Activated CD4-positive, alpha-beta T cell treated with anti-CD3 and anti-CD28 coated beads, Interleukin-2, amount 50 U/mL, for 1 hour (primary cell): ENCODE measurements around the gene SLC2A9.
"Not testable (repeated sequence)": the region's sequence is repeated elsewhere in the genome, so short reads cannot be mapped to it uniquely, and the experiment has no call there.

Experiments
- DNase-seq: peaks from one replicate; pipeline ENCODE4 v3.0.0-alpha.2; 2020

Gene SLC2A9

DNA sequence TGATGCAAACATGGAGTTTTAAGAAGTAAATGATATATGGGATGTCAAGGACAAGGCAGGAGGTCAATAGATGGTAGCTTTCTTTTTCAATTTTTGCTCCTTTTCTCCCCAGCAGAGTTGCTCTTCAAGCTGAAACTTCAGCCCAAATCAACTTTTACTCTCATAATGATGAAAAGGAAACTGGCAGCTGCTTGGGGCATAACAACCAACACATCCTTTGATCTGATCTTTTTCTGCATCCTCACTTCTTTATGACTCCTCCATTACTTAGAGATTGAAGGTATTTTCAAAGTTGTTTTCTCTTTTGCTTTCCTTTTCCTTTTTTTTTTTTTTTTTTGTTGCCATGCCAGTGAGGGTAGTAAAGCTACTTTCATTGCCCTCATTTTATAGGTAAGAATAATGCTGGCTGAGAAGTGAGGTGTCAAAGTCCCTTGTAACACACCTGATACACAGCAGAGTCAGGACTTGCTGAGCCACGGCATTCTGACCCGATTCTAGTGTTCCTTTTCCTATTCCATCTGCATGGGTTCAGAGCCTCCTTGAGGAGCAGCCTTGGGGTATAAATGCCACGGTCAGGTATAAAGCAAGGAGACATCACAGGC is 26.9 kb downstream of the SLC2A9 start:
- no peak for DNase-seq

DNA sequence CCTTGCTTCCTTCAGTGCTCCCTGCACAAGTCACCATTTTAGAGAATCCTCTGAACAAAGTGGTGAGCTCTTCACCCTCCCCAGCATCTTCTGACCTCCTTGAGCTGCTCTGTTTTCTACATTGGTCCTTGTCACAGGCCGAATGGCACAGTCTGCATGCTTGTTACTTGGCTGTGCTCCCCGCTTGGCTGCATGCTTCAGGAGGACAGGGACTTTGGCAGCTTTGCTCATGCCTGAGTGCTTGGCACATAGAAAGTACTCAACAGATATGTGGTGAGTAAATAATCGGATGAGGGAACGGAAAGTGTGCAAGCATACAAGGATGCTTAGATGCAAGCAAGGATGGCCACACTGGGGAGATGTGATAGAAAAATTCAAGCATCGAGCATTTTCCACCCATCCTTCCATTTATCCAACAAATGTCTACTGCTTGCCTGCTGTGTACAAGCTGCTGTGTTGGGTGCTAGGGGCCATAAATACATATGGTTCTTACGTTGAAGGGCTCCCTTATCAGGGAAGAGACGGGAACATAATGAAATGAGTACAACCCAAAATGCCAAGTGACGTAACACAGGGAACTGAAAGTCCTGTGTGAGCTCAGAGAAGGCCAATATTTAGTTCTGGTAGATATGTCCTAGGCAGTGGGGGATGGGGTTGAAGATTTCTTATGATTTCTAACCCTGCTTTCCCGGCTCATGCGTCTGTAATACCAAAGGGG is 31.2 kb downstream of the SLC2A9 start:
- no peak for DNase-seq

DNA sequence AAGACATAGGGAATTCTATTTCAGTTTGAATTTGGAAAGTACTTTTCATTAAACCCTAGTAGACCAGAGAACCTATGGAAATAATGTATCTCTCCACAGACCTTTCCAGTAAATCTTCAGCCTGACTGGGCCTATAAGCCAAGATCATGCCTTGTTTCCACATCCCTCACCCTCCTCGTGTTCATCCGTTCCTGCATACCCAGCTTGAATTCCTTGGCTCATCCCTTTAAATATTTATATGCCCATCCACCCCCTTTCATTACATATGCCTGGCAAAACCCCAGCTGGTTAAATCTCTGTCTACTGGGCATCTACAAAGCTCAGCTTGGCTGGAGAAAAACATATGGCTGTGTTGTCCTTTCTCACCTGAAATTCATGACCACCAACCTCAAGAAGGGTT is 32.4 kb downstream of the SLC2A9 start:
- no peak for DNase-seq

DNA sequence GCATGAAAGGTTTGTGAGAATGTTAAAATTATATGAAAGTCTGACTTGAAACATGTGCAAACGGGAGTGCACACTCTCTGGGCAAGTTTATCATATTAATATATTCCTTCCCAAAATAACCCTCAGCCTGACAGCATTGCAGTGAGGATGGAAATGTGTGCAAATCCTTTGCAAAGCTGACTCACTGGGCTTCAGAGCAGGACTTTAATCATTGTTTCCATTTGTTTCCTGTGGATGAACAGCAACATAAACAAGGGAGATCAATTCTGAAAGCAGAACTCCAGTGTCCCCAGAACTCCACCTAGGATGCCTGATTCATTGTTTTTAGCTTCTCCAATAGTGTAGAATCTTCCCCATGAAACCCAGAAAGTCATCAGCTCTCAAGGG is 32.9 kb downstream of the SLC2A9 start:
- DNase-seq: no peak

DNA sequence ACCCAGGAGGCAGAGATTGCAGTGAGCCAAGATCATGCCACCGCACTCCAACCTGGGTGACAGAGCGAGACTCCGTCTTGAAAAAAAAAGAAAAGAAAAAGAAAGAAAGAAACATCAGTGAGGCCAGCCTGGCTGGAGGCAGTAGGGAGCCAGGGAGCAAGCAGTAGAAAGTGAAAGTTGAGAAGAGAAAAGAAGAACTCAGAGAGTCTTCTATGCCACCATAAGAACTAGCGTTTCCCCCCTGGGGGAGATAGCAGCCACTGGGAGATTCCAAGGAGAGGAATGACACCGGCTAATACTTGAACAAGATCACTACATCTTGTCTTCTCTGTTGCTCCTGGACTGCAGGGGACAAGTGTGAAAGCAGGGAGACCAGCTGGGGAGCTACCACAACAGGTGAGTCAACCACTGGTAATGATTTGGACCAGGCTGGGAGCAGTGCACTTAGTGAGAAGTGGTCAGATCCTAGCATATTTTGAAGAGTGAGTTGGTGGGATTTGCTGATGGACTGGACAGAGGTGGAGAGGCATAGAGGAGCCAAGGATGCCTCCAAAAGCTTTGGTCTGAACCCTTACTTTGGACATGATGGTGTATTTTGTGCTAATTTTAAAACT is 33.4 kb downstream of the SLC2A9 start:
- no peak for DNase-seq

DNA sequence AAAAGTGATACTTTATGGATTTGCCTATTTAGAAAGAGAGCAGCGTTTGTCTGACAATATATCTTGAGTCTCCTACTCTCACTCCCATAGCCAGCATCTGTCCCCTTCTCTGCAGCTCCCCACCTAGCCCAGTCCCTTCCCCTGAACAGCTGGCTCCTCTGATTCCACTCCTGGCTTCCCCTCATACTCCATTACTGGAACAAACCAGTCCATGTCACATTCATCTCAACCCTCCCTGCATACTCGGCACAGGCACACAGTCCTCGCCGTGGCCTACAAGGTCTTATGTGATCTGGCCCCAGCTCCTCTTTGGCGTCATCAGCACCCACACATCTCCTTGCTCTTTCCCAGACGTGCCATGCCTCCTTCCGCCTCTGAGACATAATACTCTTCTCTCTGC is 36.7 kb downstream of the SLC2A9 start:
- DNase-seq: no peak

DNA sequence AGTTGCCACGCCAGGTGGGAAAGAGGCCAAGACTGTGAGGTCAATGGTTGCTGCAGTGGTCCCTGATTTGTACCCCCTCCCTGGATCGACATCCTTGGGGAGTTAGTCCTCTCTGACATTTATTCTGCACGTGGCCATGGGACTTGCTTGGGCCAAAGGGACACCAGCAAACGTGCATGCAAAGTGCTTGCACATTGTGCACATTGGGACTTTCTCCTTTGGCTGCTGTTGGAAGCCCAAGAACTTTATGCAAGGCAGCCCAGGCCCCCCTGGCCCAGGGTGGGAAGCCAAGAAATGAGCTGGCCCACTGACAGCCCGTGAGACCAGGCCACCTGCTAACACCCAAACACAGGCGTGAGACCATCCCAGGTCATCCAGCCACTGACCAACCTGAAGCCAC is 38.1 kb downstream of the SLC2A9 start:
- no peak for DNase-seq

DNA sequence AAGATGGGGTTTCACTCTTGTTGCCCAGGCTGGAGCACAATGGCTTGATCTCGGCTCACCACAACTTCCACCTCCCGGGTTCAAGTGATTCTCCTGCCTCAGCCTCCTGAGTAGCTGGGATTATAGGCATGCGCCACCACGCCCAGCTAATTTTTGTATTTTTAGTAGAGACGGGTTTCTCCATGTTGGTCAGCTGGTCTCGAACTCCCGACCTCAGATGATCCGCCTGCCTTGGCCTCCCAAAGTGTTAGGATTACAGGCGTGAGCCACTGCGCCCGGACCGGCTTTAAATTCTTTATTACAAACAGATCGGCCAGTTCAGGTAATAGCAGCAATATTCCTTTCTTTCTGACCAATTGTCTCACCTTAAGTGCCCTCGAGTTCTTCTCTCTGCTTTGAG is 39.4 kb downstream of the SLC2A9 start:
- DNase-seq: not testable (repeated sequence)

DNA sequence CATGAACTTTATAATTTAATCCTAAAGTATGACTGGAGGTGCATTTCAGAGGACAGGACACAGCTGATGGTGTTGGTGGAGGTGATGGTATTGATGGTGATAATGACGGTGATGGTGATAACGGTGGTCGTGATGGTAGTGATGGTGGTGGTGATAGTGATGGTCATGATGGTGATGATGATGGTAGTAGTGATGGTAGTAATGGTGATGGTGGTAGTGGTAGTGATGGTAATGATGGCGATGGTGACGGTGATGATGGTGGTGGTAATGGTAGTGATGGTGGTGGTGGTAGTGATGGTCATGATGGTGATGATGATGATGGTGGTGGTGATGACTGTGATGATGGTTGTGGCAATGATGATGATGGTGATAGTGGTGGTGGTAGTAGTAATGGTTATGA is 40.4 kb downstream of the SLC2A9 start:
- no peak for DNase-seq

DNA sequence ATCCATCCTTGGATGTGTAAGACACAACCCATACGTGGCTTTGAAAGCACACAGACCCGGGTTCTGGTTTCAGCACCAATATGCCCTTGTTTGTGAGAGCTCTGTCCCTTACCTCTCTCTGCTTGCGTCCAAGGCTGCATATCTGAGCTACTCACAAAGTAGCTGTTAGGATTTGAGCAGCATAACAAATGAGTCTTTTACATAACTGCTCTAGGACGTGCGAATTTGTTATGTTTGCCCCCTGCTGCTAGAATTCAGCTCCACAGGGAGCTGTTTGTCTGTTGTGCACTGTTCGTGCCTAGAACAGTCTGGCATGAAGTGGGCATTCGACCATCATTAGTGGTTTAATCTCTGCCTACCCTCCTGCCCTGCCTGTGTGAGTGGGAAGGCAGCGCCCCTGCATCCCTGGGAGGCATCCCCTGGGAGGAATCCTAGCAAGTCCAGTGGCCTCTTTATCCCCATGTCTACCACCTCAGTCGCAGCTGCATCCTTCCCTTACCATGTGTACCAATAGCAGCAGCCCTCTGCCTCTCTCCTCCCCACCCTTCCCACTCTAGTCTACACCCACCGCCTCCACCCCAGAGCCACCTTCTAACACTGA is 42.1 kb downstream of the SLC2A9 start:
- DNase-seq: no peak

DNA sequence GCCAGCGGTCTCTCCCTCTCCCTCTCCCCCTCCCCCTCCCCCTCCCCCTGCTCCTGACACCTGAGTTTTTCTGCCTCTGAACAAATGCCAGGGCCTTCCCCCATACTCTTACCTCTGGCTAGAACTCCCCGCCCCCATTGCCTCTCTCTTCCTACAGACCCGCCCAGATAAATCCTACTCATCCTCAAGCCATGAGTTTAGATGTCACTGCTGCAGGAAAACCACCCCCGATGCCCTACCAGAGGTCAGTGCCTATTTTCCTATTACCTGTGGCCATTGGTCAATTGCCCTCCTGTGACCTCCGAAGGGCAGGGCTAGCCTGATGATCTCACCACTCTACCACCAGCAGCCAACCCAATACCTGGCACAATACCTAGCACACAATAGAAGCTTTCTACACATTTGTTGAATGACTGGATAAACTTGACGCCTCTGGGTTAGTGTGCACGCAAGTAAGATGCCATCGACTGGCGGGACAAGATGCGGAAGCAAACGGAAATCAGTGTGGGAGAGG is 43.7 kb downstream of the SLC2A9 start:
- no peak for DNase-seq

DNA sequence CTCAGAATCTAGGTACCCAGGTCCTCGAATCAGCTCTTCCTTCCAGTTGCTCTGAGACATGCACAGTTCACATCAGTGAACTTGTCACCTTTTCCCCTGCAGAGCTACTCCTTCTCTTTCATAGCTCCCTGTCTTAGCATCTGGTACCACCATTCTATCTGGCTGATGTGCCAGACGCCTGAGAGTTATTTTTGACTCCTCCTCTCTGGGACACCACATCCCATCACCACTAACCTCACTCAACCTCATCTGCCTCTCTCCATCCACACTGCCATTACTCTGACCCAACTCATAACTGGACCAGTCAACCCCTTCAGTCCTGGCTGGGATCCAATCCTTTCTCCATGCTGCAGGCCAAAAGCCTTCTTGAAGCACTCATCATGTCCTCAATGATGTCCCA is 44.5 kb downstream of the SLC2A9 start:
- DNase-seq: no peak

DNA sequence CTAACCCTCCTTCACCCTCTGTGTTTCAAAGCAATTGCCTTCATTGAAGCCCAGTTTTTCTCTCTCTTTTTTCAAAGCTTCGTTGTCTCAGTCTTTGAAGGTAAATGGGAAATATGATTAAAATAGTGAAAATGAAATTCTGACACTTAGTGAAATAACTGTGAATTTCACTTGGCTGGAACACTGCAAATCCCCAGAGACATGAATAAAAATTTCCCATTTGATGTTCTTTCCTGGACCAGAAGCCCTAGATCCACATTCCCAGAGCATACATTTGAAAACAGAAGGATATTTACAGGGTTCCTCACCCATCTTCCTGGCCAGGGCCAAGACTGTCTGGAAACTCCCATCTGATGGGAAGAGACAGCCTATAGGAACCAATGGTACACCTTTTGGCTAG is 45.0 kb downstream of the SLC2A9 start:
- DNase-seq: no peak

DNA sequence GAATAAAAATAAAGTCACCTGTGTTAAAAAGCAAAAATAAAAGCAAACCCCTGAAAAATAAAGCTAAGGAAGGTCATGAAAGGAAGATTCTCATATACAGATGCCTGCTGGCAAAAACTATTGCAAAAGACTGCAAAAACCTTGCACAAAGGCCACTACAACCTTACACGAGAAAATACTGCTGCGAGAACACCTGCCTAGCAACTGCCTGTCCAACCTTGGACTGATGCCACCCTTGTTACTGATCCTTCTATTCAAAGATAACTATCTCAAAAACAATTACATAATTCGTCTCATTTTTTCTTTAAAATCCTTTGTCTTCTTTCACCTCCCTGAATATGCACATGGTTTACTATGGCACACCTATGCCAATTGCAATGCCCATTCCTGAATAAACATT is 49.6 kb downstream of the SLC2A9 start:
- DNase-seq: no peak

DNA sequence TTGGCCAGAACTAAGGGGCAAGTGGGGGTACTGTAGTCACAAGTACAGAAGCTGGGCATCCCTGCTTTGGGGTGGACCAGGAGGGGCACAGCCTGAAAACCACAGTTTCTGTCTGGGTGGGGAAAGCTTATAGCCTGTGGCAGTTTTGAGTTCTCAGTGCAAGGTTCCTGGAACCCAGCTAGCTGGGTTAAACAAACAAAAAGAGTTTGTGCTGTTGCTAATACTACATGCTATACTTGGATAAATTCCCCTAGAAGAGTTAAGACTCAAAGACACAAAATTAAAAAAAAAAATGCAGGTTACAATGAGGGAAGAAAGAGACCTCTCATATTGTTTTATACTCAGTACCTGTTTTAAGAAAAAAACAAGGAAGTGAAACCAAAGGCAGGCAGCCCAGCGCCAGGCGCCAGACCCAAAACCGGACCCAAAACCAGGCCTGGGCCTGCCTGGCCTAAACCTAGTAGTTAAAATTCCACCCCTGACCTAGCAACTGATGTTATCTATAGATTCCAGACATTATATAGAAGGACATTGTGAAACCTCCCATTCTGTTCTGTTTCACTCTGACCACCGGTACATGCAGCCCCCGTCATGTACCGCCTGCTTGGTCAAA is 50.8 kb downstream of the SLC2A9 start:
- DNase-seq: no peak

DNA sequence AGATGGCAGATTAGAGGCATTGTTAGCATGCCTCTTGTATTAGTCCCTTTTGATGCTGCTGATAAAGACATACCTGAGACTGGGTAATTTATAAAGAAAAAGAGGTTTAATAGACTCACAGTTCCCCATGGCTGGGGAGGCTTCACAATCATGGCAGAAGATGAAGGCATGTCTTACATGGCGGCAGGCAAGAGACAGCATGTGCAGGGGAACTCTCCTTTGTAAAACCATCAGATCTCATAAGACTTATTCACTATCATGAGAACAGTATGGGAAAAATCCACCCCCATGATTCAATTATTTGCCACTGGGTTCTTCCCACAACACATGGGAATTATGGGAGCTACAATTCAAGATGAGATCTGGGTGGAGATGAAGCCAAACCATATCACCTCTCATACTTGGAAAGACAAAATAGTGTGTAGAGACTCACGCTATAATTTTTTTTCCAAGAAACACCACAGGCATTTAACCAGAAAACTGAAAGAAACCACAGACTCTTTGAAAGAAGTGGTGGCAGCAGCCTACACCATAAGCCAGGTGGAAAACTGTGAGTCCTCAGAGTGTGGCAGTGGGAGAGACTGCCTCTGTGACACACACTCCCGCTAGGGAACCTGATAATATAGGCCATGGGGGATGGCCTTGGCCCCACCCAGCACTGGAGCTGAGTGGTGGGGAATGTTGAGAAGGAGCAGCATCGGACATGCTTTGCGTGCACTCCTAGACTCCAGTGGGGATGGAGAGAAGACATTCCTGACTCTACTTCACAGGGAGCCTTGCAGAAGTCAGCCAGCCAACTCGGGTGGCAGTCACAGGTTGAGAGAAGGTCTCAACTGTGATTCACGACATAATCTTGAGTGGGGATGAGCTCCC is 51.5 kb downstream of the SLC2A9 start:
- no peak for DNase-seq

DNA sequence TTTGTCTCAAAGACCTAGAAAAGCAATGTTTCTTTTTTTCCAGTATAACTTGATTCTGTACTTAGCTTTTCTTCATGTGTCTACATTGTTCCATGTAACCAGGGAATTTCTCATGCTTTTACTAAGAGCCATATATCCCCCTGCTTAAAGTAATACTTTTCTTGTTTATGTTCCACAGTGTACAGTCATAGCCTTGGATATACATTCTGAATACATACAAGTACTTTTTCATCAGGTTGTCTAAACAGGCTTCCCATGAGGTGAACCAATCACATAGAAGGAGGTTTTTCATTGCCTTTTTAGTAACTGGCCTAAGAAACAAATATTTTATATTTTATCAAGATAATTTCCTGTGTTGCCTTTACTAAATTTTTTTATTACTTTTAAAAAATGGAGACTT is 52.8 kb downstream of the SLC2A9 start:
- DNase-seq: no peak

DNA sequence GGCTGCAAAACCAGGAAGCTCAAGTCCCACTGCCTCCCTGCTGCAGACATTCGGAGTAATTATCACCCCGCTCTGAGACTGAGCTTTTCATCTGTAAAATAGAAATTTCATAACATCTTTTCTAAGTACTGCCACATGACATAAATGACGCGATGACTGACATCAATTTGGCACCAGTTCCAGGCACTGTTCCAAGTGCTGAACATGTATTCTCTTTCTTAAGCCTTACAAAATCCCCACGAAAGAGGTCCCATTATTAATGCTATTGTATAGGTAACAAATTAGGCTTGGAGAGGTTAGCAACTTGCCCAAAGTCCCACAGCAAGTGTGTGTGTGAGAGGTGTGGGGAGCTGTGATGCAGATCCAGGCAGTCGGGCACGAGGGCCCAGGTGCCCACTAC is 56.4 kb downstream of the SLC2A9 start:
- no peak for DNase-seq

DNA sequence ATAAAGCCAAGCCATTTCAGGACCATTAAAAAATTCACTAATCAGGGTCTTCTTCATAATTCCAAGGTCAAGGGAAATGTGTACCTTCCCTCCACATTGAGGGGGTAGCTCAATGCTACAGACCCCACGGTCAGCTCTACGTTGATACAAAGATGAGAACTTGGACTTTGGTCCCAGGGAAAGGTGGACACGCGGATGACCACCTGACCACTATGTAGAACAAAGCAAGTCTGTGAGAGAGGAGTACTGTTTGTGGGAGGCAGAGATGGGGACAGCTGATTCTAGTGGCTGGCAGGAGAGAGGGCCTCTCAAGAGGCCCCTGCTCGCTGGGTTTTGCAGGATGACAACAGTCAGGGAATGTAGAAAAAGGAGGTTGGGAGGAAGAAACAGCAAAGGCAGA is 58.0 kb downstream of the SLC2A9 start:
- no peak for DNase-seq

DNA sequence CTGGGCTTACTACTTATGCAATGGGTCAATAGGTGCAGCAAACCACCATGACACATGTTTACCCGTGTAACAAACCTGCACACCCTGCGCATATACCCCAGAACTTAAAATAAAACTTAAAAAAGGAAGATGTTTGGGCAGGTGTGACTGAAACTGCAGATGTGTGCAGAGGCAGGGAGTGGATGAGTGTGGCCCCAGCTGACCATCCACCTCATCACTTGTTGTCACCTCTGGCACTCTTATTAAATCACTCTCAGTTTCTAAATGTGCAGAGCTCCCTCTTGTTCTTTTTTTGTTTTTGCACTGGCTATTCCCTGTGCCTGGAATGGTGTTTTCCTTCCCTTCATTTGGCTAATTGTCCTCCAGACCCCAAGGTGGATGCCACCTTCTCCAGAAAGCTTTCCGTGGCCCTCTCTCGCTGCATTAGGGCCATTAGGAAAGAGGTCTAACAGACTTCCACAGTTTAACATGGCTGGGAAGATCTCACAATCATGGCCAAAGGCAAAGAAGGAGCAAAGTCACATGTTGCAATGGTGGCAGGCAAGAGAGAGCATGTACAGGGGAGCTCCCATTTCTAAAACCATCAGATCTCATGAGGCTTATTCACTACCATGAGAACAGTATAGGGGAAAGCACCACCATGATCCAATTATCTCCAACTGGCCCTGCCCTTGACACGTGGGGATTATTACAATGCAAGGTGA is 58.5 kb downstream of the SLC2A9 start:
- no peak for DNase-seq

DNA sequence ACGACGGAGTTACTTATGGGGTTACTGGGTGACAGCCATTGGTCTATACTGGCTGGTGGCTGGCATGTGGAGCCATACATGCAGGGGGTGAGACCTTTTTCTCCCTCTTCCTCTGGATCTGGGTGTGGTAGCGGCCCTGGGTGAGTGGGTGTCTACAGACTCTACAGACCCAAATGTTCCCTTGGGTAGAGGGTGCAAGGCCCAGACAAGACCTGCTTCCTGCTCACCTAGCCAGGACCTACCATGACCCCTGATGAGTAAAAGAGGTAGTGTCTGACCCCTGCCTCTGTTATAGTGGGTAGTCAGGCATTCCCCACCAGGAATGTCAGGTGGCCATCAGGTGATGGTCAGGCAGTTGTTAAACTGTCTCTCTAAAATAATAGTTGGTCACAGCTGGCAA is 66.8 kb downstream of the SLC2A9 start:
- no peak for DNase-seq

DNA sequence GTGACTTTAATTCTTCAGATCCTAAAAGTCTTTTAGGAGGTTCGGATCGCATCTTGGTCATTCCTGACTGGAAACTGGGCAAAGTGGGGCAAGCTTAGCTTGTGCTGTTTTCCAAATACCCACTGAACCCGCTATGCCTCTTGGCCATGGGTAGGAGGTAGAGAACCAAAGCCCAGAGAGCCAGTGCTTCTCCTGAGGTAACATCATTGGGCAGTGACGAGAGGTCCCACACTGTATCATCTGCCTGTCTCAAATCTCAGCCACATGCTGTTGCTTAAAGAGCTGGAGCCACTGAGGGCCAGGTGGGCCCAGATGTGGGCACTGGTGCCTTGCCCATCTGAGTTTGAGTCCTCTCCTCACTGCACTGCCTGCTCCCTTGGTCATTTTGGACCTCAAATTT is 68.2 kb downstream of the SLC2A9 start:
- DNase-seq: no peak
